ENCODE results near the gene DIAPH2.

DIAPH2 gene

DNA sequence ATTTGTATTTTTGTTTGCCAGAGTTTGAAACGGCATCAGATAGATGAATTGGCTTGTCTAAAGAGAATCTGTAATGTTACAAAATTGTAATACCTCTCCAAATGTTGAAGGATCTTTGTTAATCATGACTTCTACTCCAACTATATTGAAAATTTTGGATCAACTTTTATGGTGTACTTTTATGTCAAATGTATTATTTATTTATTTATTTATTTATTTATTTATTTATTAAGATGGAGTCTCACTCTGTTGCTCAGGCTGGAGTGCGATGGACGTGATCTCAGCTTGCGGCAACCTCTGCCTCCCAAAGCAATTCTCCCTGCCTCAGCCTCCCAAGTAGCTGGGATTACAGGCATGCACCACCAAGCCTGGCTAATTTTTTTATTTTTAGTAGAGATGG lies 235.0 kb downstream of the DIAPH2 start (continued):
- TF ChIP-seq ZNF10 (tag by site-specific recombination; IDR thresholded peaks at IDR 0.05) (no peak), ZNF654 (tag by site-specific recombination; IDR thresholded peaks at IDR 0.05; ENCODE audit: low read depth) (peak; percentile 39), ZNF548 (tag by site-specific recombination; IDR thresholded peaks at IDR 0.05) (no peak), ZNF239 (tag by site-specific recombination; IDR thresholded peaks at IDR 0.05) (no peak), ZNF341 (tag by site-specific recombination; IDR thresholded peaks at IDR 0.05; ENCODE audit: low read depth) (peak; percentile 34; the same call in 1 of the 2 replicates), ZNF558 (tag by site-specific recombination; IDR thresholded peaks at IDR 0.05) (0 out of 2 replicates have a peak, but pooled peaks have one; percentile 32)
- TF ChIP-seq, protein P1, sequence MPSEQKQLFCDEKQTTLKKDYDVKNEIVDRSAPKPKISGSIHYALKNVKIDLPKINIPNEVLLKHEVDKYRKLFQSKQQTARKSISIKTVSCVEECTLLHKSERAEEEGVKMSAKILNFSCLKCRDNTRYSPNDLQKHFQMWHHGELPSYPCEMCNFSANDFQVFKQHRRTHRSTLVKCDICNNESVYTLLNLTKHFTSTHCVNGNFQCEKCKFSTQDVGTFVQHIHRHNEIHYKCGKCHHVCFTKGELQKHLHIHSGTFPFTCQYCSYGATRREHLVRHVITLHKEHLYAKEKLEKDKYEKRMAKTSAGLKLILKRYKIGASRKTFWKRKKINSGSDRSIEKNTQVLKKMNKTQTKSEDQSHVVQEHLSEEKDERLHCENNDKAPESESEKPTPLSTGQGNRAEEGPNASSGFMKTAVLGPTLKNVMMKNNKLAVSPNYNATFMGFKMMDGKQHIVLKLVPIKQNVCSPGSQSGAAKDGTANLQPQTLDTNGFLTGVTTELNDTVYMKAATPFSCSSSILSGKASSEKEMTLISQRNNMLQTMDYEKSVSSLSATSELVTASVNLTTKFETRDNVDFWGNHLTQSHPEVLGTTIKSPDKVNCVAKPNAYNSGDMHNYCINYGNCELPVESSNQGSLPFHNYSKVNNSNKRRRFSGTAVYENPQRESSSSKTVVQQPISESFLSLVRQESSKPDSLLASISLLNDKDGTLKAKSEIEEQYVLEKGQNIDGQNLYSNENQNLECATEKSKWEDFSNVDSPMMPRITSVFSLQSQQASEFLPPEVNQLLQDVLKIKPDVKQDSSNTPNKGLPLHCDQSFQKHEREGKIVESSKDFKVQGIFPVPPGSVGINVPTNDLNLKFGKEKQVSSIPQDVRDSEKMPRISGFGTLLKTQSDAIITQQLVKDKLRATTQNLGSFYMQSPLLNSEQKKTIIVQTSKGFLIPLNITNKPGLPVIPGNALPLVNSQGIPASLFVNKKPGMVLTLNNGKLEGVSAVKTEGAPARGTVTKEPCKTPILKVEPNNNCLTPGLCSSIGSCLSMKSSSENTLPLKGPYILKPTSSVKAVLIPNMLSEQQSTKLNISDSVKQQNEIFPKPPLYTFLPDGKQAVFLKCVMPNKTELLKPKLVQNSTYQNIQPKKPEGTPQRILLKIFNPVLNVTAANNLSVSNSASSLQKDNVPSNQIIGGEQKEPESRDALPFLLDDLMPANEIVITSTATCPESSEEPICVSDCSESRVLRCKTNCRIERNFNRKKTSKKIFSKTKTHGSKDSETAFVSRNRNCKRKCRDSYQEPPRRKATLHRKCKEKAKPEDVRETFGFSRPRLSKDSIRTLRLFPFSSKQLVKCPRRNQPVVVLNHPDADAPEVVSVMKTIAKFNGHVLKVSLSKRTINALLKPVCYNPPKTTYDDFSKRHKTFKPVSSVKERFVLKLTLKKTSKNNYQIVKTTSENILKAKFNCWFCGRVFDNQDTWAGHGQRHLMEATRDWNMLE (tag by site-specific recombination; conservative IDR thresholded peaks at IDR 0.05; ENCODE audit: low read depth), result peak; percentile 75

DNA sequence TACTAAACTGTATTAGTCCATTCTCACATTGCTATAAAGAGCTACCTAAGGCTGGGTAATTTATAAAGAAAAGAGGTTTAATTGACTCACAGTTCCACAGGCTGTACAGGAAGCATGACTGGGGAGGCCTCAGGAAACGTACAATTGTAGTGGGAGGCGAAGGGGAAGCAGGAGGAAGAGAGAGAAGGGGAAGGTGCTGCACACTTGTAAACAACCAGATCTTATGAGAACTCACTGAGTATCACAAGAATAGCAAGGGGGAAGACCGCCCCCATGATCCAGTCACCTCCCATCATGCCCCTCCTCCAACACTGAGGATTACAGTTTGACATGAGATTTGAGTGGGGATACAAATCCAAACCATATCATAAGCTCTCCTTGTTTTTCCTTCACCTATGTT lies 239.9 kb downstream of the DIAPH2 start:
- Histone ChIP-seq H3K36me3 (ENCODE audit: control insufficient read depth in 2 of 2, insufficient read depth in 1 of 2, low read length in 2 of 2) (no peaks in the 10 kb centered on the region), H3K9me3 (ENCODE audit: control insufficient read depth, insufficient read depth, low read depth, low read length) (no peaks in the 10 kb centered on the region; the same call in 1 of the 2 replicates), H3K4me1 (ENCODE audit: control insufficient read depth, insufficient read depth, low read length) (no peaks in the 10 kb centered on the region), H3K27ac (ENCODE audit: extremely low read depth, low read depth, low read length) (no peak overlapping the region), H3K4me3 (ENCODE audit: low read depth, low read length) (no peak overlapping the region)
- CTCF ChIA-PET, result interaction anchor here (1.1 kb wide), 1 partner anchor 12 kb away, joined by 5 read pairs; no protein-coding TSS in a partner anchor
- TF ChIP-seq, protein P1 (tag by site-specific recombination; conservative IDR thresholded peaks at IDR 0.05; ENCODE audit: low read depth), result no peak
- TF ChIP-seq GFI1B (tag by site-specific recombination; IDR thresholded peaks at IDR 0.05), result no peak
- no peak for TF ChIP-seq ZNF311 (tag by site-specific recombination; IDR thresholded peaks at IDR 0.05; ENCODE audit: borderline replicate concordance)
- no peak for TF ChIP-seq KLF7 (tag by site-specific recombination; IDR thresholded peaks at IDR 0.05; ENCODE audit: borderline replicate concordance)
- no peak for TF ChIP-seq SCRT2 (tag by site-specific recombination; IDR thresholded peaks at IDR 0.05)
- POLR2A ChIA-PET, result no interaction called here

DNA sequence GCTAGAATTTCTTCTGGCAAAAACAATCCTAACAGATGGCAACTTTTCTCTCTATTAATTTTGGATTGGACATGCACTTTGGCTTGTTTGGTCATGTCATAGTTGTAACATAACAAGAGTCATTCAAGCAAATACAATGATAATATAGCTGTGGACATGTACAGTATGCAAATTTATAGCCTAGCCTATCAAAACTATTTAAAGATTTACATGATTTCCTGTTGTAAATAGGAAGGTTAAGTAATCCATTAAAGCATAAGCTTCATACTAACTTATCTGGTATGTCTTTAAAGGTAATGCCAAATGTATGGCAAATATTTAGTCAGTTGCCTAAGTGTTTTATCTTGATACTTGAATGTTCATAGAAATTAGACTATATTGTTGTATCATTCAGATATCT lies 244.4 kb downstream of the DIAPH2 start:
- H3K4me1 ChIP-seq (ENCODE audit: control insufficient read depth, insufficient read depth, low read length), result no peaks in the 10 kb centered on the region
- ChIA-PET CTCF (no interaction called here), POLR2A (no interaction called here)
- H3K9me3 ChIP-seq (ENCODE audit: control insufficient read depth, insufficient read depth, low read depth, low read length), result no peaks in the 10 kb centered on the region
- no peak overlapping the region for H3K27ac ChIP-seq (ENCODE audit: extremely low read depth, low read depth, low read length)
- no peaks in the 10 kb centered on the region for H3K36me3 ChIP-seq (ENCODE audit: control insufficient read depth in 2 of 2, insufficient read depth in 1 of 2, low read length in 2 of 2)
- H3K4me3 ChIP-seq (ENCODE audit: low read depth, low read length), result no peak overlapping the region
- TF ChIP-seq, protein P2, sequence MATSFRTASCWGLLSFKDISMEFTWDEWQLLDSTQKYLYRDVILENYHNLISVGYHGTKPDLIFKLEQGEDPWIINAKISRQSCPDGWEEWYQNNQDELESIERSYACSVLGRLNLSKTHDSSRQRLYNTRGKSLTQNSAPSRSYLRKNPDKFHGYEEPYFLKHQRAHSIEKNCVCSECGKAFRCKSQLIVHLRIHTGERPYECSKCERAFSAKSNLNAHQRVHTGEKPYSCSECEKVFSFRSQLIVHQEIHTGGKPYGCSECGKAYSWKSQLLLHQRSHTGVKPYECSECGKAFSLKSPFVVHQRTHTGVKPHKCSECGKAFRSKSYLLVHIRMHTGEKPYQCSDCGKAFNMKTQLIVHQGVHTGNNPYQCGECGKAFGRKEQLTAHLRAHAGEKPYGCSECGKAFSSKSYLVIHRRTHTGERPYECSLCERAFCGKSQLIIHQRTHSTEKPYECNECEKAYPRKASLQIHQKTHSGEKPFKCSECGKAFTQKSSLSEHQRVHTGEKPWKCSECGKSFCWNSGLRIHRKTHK (tag by site-specific recombination; IDR thresholded peaks at IDR 0.05), result no peak
- TF ChIP-seq ZEB2 (tag by site-specific recombination; IDR thresholded peaks at IDR 0.05), result no peak
- TF ChIP-seq, protein P3, sequence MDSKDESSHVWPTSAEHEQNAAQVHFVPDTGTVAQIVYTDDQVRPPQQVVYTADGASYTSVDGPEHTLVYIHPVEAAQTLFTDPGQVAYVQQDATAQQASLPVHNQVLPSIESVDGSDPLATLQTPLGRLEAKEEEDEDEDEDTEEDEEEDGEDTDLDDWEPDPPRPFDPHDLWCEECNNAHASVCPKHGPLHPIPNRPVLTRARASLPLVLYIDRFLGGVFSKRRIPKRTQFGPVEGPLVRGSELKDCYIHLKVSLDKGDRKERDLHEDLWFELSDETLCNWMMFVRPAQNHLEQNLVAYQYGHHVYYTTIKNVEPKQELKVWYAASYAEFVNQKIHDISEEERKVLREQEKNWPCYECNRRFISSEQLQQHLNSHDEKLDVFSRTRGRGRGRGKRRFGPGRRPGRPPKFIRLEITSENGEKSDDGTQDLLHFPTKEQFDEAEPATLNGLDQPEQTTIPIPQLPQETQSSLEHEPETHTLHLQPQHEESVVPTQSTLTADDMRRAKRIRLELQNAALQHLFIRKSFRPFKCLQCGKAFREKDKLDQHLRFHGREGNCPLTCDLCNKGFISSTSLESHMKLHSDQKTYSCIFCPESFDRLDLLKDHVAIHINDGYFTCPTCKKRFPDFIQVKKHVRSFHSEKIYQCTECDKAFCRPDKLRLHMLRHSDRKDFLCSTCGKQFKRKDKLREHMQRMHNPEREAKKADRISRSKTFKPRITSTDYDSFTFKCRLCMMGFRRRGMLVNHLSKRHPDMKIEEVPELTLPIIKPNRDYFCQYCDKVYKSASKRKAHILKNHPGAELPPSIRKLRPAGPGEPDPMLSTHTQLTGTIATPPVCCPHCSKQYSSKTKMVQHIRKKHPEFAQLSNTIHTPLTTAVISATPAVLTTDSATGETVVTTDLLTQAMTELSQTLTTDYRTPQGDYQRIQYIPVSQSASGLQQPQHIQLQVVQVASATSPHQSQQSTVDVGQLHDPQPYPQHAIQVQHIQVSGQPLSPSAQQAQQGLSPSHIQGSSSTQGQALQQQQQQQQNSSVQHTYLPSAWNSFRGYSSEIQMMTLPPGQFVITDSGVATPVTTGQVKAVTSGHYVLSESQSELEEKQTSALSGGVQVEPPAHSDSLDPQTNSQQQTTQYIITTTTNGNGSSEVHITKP (tag by site-specific recombination; IDR thresholded peaks at IDR 0.05), result no peak
- no peak for TF ChIP-seq ZNF555 (tag by site-specific recombination; conservative IDR thresholded peaks at IDR 0.05)
- no peak for TF ChIP-seq ZNF544 (tag by site-specific recombination; IDR thresholded peaks at IDR 0.05)
- no peak for TF ChIP-seq ZNF623 (tag by site-specific recombination; IDR thresholded peaks at IDR 0.05)
- TF ChIP-seq ZNF660 (tag by site-specific recombination; IDR thresholded peaks at IDR 0.05), result no peak
- no peak for TF ChIP-seq ZNF350 (tag by site-specific recombination; IDR thresholded peaks at IDR 0.05)

All from HEK293 (cell line).